Esophagus squamous epithelium (tissue), 5 donors: Measurements from ENCODE around the gene SERPINH1. TPM values are rescaled to one million over a fixed set of nuclear protein-coding genes. Genes with fewer than 3 reads are reported as not detected.

Source experiments
- DNase-seq: peaks from one replicate; lab custom pipeline; 2025; lab: John Stamatoyannopoulos, UW
- H3K27ac ChIP-seq, 4 donors: fragments of 200-600 bp; sonication (generic); one replicate each; pipeline ENCODE4 v1.5.1; 2016 to 2019; ENCODE audit warnings: mild to moderate bottlenecking in 1 of 4
- H3K27me3 ChIP-seq, 4 donors: fragments of 200-600 bp; sonication (generic); 1 replicate in 3 of 4; 2 replicates in 1 of 4; pipeline versions ENCODE4 v1.5.1 to v1.6.0; 2017 to 2021; ENCODE audit warnings: antibody characterized with exemption in 1 of 4
- H3K36me3 ChIP-seq, 3 donors: fragments of 200-600 bp; sonication (generic); one replicate each; pipeline ENCODE4 v1.5.1; 2016 to 2019
- H3K4me1 ChIP-seq, 3 donors: fragments of 200-600 bp; sonication (generic); one replicate each; pipeline ENCODE4 v1.5.1; 2017 to 2019
- H3K4me3 ChIP-seq, 4 donors: fragments of 200-600 bp; sonication (generic); 1 replicate in 3 of 4; 2 replicates in 1 of 4; pipeline ENCODE4 v1.5.1; 2016 to 2019; ENCODE audit warnings: mild to moderate bottlenecking in 2 of 4, moderate library complexity in 1 of 4
- H3K9me3 ChIP-seq, 3 donors: fragments of 200-600 bp; sonication (generic); one replicate each; pipeline ENCODE4 v1.5.1; 2016 to 2019
- CTCF ChIP-seq, 6 experiments: fragments of 450-650 bp in 4 of 6; fragments of 200-600 bp in 2 of 6; sonication (generic) in 2 of 6; IDR thresholded peaks; one replicate each; pipeline ENCODE4 v1.5.1; 2016 to 2019; ENCODE audit warnings: antibody characterized with exemption in 6 of 6, mild to moderate bottlenecking in 4 of 6, moderate library complexity in 4 of 6
- POLR2A ChIP-seq, 4 donors: fragments of 450-650 bp; IDR thresholded peaks; one replicate each; pipeline ENCODE4 v1.6.1; 2017; ENCODE audit warnings: antibody characterized with exemption in 4 of 4, mild to moderate bottlenecking in 4 of 4, moderate library complexity in 3 of 4
- WGBS, 2 donors: methylation state at CpG; one replicate each; pipeline ENCODE4 v1.1.5; 2018; 5-methylcytosine and 5-hydroxymethylcytosine counted together
- intact Hi-C: fragments of 100-400 bp; cut with DNase I; formaldehyde crosslinking; loops from one replicate; pipeline ENCODE4 v1.15.0; 2022
- total RNA-seq, 4 donors: library from RNA; depleted of rRNA; stranded (reverse); fragments of >200 nt; gene quantifications; one replicate each; pipeline ENCODE4 v1.1.0, GENCODE V29; 2016
- donor health status: DM: yes; HTN: yes; CAD: no.

Gene SERPINH1
- total RNA-seq, 4 donors from 2014 or later: 41.4 to 70.1 (median 46.5) TPM

DNA sequence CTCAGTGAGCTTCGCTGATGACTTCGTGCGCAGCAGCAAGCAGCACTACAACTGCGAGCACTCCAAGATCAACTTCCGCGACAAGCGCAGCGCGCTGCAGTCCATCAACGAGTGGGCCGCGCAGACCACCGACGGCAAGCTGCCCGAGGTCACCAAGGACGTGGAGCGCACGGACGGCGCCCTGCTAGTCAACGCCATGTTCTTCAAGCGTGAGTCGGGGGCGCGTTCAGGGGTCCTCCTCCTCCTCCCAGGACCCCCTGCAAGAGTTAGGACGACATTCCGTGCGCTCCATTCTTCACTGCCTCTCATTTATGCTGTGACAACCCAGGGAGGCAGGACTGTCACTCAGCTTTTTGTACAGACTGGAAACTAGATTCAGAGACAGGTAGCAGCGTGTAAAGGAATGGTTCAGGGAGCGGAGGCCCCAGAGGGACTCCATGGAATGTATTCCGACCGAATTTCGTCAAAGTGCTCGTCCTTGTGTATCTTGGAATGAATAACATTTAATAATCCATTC is 4.8 kb downstream of the SERPINH1 start:
- DNase-seq: no peak
- 89 to 91% methylated on average over 23 to 30 of the region's 34 CpGs for WGBS, 2 donors
- Histone ChIP-seq H3K4me1 (peaks cover 36 to 95% (median 45%) of the 10 kb centered on the region in 3 donors), H3K27me3 (peaks cover 0 to 2% (median 0%) of the 10 kb centered on the region in 4 donors), H3K27ac (no peak overlapping the region), H3K36me3 (peaks cover 11 to 59% (median 37%) of the 10 kb centered on the region in 3 donors), H3K9me3 (no peaks in the 10 kb centered on the region), H3K4me3 (no peak overlapping the region)
- intact Hi-C loops: no loop called here
- TF ChIP-seq POLR2A (IDR thresholded peaks at IDR 0.05) (no peak), CTCF (IDR thresholded peaks at IDR 0.05) (no peak)

DNA sequence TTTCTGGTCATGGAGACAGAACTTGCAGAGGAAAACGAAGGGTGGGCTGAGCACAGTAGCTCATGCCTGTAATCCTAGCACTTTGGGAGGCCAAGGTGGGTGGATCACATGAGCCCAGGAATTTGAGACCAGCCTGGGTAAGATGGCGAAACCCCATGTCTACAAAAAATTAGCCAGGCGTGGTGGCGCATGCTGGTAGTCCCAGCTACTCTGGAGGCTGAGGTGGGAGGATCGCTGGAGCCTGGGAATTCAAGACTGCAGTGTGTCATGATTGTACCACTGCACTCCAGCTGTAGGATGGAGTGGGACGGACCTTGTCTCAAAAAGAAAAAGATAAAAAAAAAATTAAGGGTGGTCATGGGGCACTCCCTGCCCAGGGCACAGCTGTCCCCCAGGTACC is 5.9 kb downstream of the SERPINH1 start:
- intact Hi-C loops: no loop called here
- DNase-seq: no peak
- Histone ChIP-seq H3K4me1 (peaks cover 32 to 93% (median 45%) of the 10 kb centered on the region in 3 donors), H3K4me3 (no peak overlapping the region), H3K27me3 (no peaks in the 10 kb centered on the region), H3K36me3 (peaks cover 11 to 70% (median 46%) of the 10 kb centered on the region in 3 donors), H3K27ac (no peak overlapping the region), H3K9me3 (no peaks in the 10 kb centered on the region)
- no peak for TF ChIP-seq POLR2A (IDR thresholded peaks at IDR 0.05)
- TF ChIP-seq CTCF (IDR thresholded peaks at IDR 0.05): no peak
- WGBS, 2 donors: 81 to 90% methylated on average over 4 to 5 of the region's 6 CpGs

- no peak for DNase-seq
- H3K9me3 ChIP-seq: no peaks in the 10 kb centered on the region
- intact Hi-C loops: no loop called here
- peaks cover 11 to 78% (median 46%) of the 10 kb centered on the region in 3 donors for H3K36me3 ChIP-seq
- H3K27ac ChIP-seq: peak overlapping the region in 1 of 4 donors; percentile 21
- no peaks in the 10 kb centered on the region for H3K27me3 ChIP-seq
- no peak overlapping the region for H3K4me3 ChIP-seq
- H3K4me1 ChIP-seq: peaks cover 25 to 85% (median 38%) of the 10 kb centered on the region in 3 donors
- WGBS, 2 donors: 74 to 86% methylated on average over 6 to 11 of the region's 14 CpGs
- TF ChIP-seq POLR2A (IDR thresholded peaks at IDR 0.05) (no peak), CTCF (IDR thresholded peaks at IDR 0.05) (no peak)
These were observed 6.7 kb downstream of the SERPINH1 start for GRCh38 chr11:75568616-75569219.

DNA sequence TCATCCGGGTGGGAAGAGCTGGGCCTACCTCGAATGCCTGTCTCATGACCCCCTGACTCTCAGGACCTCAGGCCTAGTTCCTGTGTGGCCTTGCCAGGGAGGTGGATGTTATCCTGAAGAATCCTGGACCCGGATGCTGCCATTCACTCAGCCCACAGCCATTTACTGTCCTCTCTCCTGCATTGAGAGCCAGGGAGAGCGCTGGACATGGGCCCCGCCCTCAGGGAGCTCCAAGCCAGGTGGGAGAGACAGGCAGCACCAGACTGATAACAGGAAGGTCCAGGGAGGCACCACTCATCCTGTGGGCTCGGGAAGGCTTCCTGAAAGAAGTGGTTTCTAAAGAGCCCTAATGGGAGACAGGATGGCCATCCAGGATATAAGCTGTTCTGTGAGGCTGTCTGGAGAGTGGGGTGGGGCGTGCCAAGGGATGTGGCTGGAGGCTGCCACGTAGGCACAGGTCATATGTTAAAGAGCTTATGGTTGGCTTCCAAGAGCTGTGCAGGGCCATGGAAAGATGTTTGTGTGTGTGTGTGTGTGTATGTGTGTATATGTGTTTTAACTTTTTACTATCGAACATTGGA is 8.6 kb downstream of the SERPINH1 start:
- Histone ChIP-seq H3K4me1 (peaks cover 9 to 66% (median 19%) of the 10 kb centered on the region in 3 donors), H3K27me3 (no peaks in the 10 kb centered on the region), H3K36me3 (peaks cover 11 to 84% (median 46%) of the 10 kb centered on the region in 3 donors), H3K4me3 (no peak overlapping the region), H3K9me3 (no peaks in the 10 kb centered on the region), H3K27ac (peak overlapping the region in 2 of 4 donors; percentile 7 to 40)
- intact Hi-C loops: no loop called here
- no peak for TF ChIP-seq POLR2A (IDR thresholded peaks at IDR 0.05)
- TF ChIP-seq CTCF (IDR thresholded peaks at IDR 0.05): no peak
- no peak for DNase-seq
- WGBS, 2 donors: 52 to 70% methylated on average over 5 to 6 of the region's 9 CpGs

DNA sequence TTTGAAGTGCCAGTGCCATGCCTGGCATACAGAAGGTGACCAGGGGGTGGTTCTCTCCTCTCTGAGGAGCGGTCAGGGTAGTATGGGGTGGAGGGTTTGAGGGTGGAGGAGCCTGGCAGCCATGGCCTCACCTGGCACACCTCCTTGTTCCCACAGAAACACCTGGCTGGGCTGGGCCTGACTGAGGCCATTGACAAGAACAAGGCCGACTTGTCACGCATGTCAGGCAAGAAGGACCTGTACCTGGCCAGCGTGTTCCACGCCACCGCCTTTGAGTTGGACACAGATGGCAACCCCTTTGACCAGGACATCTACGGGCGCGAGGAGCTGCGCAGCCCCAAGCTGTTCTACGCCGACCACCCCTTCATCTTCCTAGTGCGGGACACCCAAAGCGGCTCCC is 9.6 kb downstream of the SERPINH1 start:
- peak overlapping the region in 2 of 4 donors; percentile 2 to 40 for H3K27ac ChIP-seq
- H3K36me3 ChIP-seq: peaks cover 10 to 78% (median 43%) of the 10 kb centered on the region in 3 donors
- H3K4me3 ChIP-seq: no peak overlapping the region
- peaks cover 0 to 65% (median 11%) of the 10 kb centered on the region in 3 donors for H3K4me1 ChIP-seq
- intact Hi-C loops: no loop called here
- no peak for TF ChIP-seq CTCF (IDR thresholded peaks at IDR 0.05)
- no peak for TF ChIP-seq POLR2A (IDR thresholded peaks at IDR 0.05)
- DNase-seq: no peak
- H3K27me3 ChIP-seq: no peaks in the 10 kb centered on the region
- H3K9me3 ChIP-seq: no peaks in the 10 kb centered on the region
- 74 to 84% methylated on average over 6 to 7 of the region's 14 CpGs for WGBS, 2 donors
